GM18517 (cell line): ENCODE measurements around the gene ABHD17B.

ENCODE experiments used
- ATAC-seq: cut with Tn5 transposase; IDR thresholded peaks from one replicate; pipeline ENCODE4 v1.9.1; 2021; ENCODE audit warnings: mild to moderate bottlenecking, moderate library complexity; ENCODE audit not compliant: unreplicated experiment

Gene ABHD17B

DNA sequence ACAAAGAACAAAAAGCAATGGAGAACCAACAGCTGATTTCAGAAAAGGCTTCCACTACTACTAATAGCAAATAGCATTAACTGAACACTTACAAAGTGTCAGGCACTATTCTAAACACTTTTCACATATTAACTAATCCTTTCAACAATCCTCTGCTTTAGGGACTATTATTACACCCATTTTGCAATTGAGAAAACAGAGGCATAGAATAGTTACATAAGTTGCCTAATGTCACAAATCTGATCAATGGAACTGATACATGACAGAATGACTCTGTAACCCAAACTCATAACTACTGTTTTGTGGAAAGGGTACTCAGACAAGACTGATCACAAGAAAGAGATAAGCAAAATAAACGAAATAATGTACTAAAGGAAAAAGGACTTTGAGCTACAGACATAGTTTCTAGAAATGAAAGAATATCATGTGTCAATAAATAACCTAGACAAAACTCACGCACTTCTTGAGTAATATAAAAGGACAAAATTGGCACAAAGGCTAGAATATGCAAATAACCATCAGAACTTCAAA lies 31.3 kb downstream of the ABHD17B start:
- no peak for ATAC-seq

DNA sequence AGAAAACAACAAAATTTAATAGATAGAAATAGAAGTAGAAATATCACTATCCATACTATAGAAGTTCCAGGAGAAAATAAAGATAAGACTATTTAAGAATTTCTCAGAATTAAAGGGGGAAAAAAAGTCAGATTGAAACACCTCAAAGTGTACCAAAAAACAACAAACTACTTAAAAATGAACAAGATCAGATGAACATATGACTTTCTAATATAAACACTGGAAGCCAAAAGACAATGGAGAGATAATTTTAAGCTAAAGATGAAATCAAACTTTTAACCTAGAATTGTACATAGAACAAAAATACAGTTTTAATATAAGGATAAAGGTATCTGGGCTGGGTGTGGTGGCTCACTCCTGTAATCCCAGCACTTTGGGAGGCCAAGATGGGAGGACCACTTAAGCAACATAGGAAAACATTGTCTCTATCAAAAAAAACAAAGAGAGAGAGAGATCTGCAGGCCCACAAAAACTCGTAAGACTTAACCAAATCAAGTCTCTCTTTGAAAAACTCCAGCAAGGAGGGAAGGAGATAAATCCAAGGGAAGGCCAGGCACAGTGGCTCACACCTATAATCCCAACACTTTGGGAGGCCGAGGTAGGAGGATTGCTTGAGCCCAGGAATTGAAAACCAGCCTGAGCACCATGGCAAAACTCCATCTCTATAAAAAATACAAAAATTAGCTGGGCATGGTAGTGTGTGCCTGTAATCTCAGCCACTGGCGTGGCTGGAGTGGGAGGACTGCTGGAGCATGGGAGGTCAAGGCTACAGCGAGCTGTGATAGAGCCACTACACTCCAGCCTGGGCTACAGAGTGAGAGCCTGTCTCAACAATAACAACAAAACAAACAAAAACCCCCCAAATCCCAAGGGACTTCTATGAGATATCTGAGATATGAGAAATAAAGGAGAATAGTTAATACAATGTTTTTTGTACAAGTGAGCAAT lies 32.4 kb downstream of the ABHD17B start:
- ATAC-seq, result no peak

DNA sequence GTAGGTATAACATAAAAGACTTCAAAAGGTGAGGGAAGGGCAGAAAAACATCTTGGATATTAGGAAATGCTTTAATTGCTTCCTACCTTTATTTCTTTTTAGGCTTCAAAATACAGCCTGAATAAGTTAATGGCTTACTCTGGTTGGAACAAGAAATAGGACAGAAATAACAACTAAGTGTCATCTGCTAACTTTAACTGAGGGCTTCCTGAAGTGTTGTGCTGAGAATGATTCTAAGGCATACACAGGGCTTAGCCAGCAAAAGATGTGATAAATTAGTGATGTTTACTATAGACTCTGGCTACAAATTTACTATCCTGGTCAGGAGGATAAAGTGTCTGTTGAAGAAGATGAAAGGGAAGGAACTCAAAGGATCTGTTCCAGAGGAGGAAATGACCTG lies 34.2 kb downstream of the ABHD17B start:
- ATAC-seq, result no peak

DNA sequence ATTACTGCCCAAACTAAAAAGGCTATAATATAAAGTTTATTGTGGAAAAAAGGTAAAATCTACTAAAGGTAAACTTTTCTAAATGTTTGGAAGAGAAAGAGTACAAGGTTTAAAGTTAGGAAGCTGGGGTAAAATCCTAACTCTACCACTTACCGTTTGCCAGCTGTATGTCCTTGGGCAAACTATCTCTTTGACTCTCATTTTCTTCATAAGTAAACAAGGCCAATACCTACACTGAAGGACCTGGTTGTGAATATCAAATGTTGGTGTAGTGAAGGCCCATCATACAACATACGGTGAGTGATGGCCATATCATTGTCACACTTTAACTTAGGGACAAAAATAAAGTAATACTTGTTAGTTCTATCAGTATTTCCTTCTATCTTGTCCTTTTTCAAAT lies 34.9 kb downstream of the ABHD17B start:
- ATAC-seq, result no peak

DNA sequence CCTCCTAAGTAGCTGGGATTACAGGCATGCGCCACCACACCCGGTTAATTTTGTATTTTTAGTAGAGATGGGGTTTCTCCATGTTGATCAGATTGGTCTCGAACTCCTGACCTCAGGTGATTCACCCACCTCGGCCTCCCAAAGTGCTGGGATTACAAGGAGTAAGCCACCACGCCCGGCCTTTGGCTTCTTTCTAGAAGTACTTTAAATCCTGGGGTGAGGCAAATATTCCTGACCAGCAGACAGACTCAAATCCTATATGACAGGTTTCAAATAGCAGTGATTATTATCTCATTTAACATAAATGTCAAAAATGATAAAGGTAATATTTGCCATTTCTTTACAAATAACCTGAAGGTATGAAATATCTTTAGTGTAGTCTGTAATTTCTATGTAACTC lies 35.6 kb downstream of the ABHD17B start:
- ATAC-seq, result no peak

DNA sequence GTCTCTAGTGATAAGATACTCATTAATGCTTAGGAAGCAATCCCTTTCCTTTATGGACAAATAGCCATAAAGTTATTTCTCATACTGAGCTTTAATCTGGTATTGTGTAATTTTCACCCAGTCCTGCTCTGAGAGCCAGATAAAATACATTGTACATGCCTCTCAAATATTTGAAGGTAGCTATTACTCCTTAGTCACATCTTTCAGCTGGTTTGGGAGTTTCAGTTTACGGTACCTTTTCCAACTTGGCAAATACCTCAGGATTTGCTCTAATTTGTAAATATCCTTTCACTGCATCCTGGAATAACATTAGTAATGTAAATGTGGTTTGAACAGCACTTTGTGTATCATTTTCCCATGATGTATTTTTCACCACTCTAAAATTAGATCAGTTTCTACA lies 47.4 kb downstream of the ABHD17B start:
- ATAC-seq, result no peak

DNA sequence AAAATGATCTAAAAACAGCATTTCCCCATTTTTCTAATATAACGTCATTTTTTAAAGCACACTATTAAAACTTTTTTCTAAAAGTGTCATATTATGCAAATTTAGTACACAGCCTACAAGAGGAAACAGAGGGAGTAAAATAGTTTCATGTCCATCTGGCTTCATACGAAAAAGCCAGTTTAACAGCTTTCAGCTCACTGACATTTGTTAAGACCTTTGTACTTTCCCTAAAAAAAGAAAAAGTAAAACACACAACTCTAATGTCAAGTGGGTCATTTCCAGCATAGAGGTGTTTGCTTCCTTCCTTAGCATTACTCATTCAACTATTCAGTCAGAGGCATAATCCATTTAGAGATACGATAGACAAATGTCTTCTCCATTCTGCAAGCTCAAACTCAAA lies 49.4 kb downstream of the ABHD17B start:
- no peak for ATAC-seq

DNA sequence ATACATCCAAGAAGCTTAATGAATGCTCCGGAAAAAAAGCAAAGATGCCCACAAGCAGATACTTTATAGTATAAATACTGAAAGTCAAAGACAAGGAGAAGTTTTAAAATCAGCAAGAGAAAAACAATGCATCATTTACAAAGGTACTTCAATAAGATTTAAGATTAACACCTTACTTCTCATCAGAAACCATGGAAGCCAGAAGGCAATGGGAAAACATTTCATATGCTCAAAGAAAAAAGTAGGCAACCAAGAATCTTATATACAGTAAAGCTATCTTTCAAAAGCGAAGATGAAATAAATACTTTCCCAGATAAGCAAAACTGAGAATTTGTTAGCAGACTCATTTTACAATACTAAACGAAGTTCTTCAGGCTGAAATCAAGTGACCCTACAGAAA lies 51.1 kb downstream of the ABHD17B start:
- ATAC-seq, result no peak

DNA sequence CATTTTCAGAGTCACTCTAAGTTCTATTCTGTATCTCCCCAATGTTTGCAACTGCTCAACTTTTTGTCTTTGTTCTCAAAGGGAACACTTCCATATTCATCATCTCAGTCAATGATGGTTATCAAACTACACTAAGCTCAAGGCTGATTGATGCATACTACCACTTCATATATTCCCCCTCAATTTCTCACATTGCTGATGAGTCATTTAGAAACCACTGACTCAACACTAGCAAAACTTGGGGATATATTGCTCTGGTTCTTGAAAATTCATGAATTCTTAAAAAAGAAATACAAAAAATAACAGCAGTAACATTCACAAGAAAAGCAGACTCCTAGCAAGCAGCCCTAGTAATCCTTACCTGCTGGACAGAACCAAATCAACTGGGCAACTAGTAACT lies 52.2 kb downstream of the ABHD17B start:
- ATAC-seq, result no peak

DNA sequence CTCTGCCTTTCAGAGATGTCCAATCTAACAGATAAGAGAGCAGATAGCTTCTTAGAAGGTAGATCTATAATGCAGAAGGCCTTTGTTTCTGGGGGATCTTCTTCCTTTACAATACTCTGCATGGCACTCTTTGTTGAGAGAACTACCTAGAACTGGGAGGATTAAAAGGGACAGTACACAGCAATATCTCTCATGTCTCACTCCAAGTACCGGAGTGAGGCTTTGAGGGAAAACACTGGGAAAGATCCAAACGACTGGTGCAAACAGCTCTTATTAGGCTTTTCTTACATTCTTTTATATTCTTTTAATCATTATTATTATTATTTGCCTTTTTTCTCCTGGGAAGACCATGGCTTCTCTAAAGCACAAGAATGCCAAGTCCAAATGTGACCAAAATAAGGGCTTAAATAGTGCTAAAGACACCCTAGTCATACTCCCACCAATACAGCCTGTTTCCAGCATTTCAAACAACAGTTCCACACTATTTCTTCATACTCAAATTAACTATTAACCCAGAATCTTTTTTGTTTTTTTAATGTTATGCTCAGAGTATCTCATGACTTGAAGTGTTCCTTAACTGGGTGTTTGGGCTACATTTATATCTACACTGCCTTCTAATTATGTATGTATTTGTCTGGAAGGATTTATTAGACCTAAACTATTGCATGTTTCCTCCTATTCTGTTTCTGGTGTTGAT lies 52.7 kb downstream of the ABHD17B start:
- ATAC-seq, result no peak

DNA sequence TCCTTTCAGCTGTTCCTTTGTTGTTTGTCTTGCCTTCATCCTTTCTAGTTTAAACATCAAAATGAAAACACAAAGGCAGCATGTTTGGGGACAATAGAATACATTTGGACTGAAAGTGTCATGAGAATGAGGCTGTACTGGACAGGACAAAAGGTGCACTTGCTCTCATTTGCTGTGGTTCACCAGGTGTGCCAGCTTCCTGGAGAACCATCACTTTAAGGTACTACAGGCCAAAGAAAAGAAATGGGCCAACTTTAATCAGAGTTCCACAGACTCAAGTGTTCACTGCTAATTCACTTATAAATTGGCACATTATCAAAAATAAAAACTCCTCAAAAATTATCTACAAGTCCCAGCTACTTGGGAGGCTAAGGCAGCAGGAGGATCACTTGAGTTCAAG lies 53.8 kb downstream of the ABHD17B start:
- no peak for ATAC-seq

DNA sequence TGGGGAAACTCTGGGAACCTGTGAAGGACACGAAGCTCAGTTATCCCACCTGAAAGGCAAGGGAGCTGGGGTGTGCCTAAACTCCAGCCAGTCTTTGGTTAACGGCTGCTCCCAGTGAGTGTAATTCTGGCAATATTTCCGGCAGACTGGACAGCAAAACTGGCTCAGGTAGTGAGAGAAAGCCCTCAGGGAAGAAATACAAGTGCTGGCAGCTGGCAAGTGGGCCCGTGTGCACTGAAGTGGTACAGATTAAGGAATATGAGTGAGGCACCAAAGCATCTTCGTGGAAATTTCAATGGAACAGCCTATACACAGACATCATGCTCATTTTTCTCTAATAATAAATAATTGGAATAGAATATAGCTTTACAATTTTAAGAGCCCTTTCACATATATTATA lies 56.2 kb downstream of the ABHD17B start:
- ATAC-seq, result no peak

DNA sequence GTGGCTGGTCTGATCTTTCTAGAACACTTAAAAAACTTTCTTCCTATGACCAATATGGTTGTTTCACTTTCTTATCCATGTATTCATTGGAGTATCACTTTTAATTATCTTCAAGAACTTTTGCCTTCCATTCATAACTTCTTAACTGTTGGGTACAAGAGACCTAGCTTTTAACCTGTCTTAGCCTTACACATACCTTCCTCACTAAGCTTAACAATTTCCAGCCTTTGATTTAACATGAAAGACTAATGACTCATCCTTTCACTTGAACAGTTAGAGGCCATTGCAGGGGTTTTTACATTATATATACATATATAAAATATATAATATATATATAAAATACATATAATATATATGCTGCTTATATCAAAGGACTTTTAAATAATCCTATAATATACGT lies 57.9 kb downstream of the ABHD17B start:
- no peak for ATAC-seq

DNA sequence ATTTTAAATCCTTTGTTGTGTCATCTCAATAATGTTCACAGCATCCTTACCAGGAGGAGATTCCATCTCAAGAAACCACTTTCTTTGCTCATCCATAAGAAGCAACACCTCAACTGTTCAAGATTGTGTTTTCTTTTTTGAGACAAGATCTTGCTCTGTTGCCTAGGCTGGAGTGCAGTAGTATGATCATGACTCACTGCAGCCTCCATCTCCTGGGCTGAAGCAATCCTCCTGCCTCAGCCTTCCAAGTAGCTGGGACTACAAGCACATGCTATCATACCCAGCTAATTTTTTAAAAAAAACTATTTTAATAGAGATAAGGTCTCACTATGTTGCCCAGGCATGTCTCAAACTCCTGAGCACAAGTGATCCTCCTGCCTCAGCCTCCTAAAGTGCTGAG lies 60.0 kb downstream of the ABHD17B start:
- no peak for ATAC-seq

DNA sequence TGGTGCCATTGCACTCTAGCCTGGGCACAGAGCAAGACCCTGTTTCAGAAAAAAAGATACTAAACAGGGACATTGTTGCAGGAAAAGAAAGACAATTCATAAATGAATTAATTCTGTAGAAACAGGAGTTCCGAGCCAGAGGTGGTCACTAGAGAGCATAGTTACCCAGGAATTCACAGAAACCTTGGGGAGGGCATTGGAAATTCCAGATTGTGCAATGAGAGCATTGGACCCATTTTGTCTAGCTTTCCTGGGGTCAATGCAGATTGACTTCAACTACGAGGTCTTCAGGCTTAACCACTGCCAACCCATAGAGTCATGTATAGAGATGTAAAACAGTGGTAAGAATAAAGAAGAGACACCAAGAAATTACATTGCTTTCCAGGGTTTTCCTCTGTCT lies 63.1 kb downstream of the ABHD17B start:
- no peak for ATAC-seq

DNA sequence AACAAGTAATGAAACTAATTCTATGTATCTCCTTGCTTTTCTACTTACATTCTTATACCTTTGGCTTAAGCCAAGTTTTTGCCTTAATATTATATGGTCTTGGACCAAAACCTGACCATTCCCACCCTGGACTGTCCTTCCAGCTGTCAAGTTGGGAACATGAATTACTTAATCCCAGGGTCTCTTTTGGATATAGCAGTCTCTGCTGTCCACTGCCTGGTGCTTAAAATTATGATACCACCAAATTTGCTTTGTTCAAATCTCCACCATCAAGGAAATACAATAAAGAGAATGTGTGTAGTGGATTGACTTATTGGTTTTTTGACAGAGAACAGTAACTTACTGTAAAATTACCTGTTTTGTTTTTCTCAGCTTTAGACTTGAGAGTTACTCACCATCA lies 66.2 kb downstream of the ABHD17B start:
- ATAC-seq, result no peak

DNA sequence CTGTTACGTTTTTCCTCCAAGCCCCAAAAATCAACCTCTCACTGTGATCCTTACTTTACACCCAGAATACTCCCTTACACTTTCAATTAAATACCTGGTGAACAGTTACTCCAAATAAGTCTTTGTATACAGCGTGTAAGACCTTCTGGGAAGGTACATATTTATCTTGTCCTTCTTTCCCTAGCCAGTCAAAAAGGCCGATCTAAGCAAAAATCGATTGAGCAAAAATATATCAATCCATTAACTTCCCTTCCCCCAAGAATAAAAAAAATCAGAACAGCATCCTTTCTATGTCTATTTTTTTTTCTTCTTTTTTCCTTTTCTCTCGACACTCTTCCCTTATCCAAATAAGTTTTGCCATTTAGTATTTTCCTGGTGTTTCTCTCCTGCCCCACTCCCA lies 71.3 kb downstream of the ABHD17B start:
- no peak for ATAC-seq

DNA sequence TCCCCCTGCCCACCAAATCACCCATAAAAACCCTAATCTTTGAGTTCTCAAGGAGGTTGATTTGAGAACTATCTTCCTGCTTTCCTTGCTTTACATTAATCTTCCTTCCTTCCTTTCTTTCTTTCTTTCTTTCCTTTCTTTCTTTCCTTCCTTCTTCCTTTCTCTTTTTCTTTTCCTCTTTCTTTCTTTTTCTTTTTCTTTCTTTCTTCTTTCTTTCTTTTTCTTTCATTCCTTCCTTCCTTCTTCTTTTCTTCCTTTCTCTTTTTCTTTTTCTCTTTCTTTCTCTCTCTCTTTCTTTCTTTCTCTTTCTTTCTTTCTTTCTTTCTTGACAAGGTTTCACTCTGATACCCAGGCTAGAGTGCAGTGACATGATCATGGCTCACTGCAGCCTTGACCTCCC lies 75.4 kb downstream of the ABHD17B start:
- ATAC-seq, result no peak

DNA sequence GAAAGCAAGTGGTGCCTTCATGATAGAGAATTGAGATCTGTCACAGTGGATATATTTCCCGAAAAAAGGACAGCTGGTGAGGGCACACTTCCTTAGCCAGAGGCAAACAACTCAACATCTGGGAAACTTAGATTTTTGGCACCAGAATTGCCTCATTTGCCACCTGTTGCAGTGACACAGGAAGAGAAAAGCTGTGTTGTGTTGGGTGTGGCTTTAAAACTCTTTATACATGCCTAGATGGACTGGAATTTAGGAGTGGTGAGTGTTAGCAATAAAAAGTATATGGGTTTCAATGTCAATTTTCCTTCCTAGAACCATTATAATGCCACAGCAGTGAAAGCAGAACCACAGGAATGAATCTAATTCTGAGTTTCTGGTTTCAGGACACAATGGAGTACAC lies 80.1 kb downstream of the ABHD17B start:
- ATAC-seq, result no peak

DNA sequence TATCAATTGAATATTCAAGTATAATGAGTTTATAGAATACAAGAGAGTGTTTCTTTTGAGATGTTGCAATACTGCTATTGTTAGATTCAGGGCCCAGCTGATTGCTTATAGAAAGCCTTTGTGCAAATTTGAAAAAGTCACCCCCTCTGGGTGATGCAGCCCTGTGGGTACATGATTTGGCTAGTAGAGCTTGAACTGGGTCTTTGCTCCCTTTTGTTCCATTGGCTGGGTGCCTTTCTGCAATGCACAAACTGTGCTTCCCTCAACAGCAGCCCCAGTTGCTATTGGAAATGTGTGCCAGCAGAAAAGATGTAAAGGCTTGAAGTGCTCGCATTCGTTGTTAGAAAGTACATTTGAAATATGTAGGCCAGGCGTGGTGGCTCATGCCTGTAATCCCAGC lies 80.8 kb downstream of the ABHD17B start:
- no peak for ATAC-seq

DNA sequence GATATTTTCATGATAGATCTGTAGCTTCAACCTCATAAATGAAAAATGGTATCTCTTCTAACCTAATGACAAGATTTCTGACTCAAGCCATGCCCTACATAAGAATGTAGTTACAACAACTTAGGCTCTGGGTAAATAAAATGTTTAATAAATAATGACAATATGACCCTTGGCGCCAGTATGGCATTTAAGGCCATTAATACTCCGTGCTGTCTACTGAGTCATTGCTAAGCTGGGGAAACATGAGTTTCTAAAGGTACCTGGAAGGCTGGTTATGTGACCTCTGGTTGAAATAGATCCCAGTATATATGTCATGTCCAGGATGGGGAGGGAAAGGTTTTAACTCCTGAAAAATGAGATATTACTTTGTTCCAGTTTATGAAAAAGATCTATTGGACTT lies 84.7 kb downstream of the ABHD17B start:
- no peak for ATAC-seq

DNA sequence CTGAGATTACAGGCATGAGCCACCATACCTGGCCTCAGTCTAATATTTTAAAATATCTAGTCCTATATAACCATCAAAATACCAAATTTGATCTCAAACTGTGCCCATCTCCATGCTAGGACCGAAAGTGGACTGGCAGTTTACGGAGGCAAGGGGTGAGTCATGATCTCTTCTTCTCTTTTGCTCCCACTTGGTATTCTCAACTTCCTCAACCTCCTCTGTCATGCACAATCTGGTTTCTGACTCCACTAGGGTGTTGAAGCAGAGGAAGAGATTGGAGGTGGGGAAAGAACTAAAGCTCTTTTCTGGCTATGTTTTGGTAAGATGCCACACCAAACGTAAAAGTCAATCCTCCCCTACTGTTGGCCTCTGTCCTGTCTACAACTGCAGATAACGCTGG lies 86.7 kb downstream of the ABHD17B start:
- no peak for ATAC-seq
